GM23248 (cell line): ENCODE measurements around the gene THAP2.
"Not testable (repeated sequence)": the region's sequence is repeated elsewhere in the genome, so short reads cannot be mapped to it uniquely, and the experiment has no call there.

ENCODE experiments used
- EZH2 ChIP-seq: fragments of 200-600 bp; sonication (generic); IDR thresholded peaks from 2 replicates; pipeline ENCODE4 v1.6.1; 2018; ENCODE audit warnings: antibody characterized with exemption, mild to moderate bottlenecking; ENCODE audit not compliant: insufficient read depth, poor library complexity, severe bottlenecking
- EZH2phosphoT487 ChIP-seq: fragments of 200-600 bp; sonication (generic); IDR thresholded peaks from 2 replicates; pipeline ENCODE4 v1.6.1; 2018; ENCODE audit warnings: antibody characterized with exemption, moderate library complexity, mild to moderate bottlenecking, low read depth; ENCODE audit not compliant: insufficient read depth

GRCh38 chr12:71687172-71687571 lies 23.1 kb downstream of the THAP2 start:
- TF ChIP-seq EZH2, EZH2phosphoT487: not testable (repeated sequence)
